Left kidney (tissue), 2 donors: ENCODE data around the gene FTSJ3. TPM values are rescaled to one million over a fixed set of nuclear protein-coding genes. Genes with fewer than 3 reads are reported as not detected.

Experiments
- DNase-seq: peaks from one replicate; pipeline ENCODE4 v3.0.0-alpha.2; 2013
- polyA plus RNA-seq: library from polyadenylated mRNA; unstranded; fragments of 120-200 nt; gene quantifications from one replicate; pipeline ENCODE4 v1.2.1, GENCODE V29; 2013; ENCODE audit not compliant: insufficient read length

The FTSJ3 gene
- polyA plus RNA-seq, 1 donor, result 68.1 TPM

GRCh38 chr17:63786117-63786516 lies 41.3 kb downstream of the FTSJ3 start:
- DNase-seq, result no peak

- DNase-seq, result no peak
These were observed 41.9 kb downstream of the FTSJ3 start for GRCh38 chr17:63785556-63785955.

- no peak for DNase-seq
These were observed 43.9 kb downstream of the FTSJ3 start for GRCh38 chr17:63783522-63783921.

GRCh38 chr17:63780928-63781327 lies 46.5 kb downstream of the FTSJ3 start:
- no peak for DNase-seq

- no peak for DNase-seq
These were observed 47.0 kb downstream of the FTSJ3 start for GRCh38 chr17:63780507-63780906.

- DNase-seq, result no peak
These were observed 52.0 kb downstream of the FTSJ3 start for GRCh38 chr17:63775420-63775819.

GRCh38 chr17:63774969-63775265 lies 52.5 kb downstream of the FTSJ3 start:
- no peak for DNase-seq

GRCh38 chr17:63774141-63774968 lies 53.1 kb downstream of the FTSJ3 start, which contains the start of gene DDX42:
TSS of gene DDX42 (plus strand) at chr17:63774170. CDS start at chr17:63787050, 12,880 bp downstream.
- peak; percentile 34 for DNase-seq

GRCh38 chr17:63773272-63774140 lies 54.0 kb downstream of the FTSJ3 start, which contains the start of gene CCDC47:
TSS of gene CCDC47 (minus strand) at chr17:63773597. CDS start at chr17:63766175, 7,422 bp downstream.
- peak; percentile 99 for DNase-seq

GRCh38 chr17:63772801-63773271 lies 54.6 kb downstream of the FTSJ3 start:
- DNase-seq, result no peak

Other genes starting within 250 kb of the FTSJ3 start
- 26.1 TPM for gene TACO1, start 226.8 kb downstream of the FTSJ3 start, polyA plus RNA-seq
- 33.8 TPM for gene MAP3K3, start 205.2 kb downstream of the FTSJ3 start, polyA plus RNA-seq
- gene LIMD2, start 127.5 kb downstream of the FTSJ3 start, polyA plus RNA-seq, result 22.9 TPM
- 92.9 TPM for gene STRADA, start 85.9 kb downstream of the FTSJ3 start, polyA plus RNA-seq
- gene CCDC47, start 54.1 kb downstream of the FTSJ3 start, polyA plus RNA-seq, result 110 TPM
- gene DDX42, start 53.5 kb downstream of the FTSJ3 start, polyA plus RNA-seq, result 254 TPM
- 181 TPM for gene PSMC5, start 232 bp downstream of the FTSJ3 start, polyA plus RNA-seq
- 58.9 TPM for gene SMARCD2, start 15.0 kb upstream of the FTSJ3 start, polyA plus RNA-seq
- 0.20 TPM for gene CSH2, start 46.0 kb upstream of the FTSJ3 start, polyA plus RNA-seq
- not detected for gene GH2, start 54.3 kb upstream of the FTSJ3 start, polyA plus RNA-seq
- gene CSH1, start 68.9 kb upstream of the FTSJ3 start, polyA plus RNA-seq, result not detected
- gene CSHL1, start 83.6 kb upstream of the FTSJ3 start, polyA plus RNA-seq, result not detected
- gene GH1, start 91.2 kb upstream of the FTSJ3 start, polyA plus RNA-seq, result not detected
- 2.1 TPM for gene CD79B, start 104.7 kb upstream of the FTSJ3 start, polyA plus RNA-seq
- 0.86 TPM for gene SCN4A, start 145.3 kb upstream of the FTSJ3 start, polyA plus RNA-seq
- 2.5 TPM for gene PRR29, start 170.7 kb upstream of the FTSJ3 start, polyA plus RNA-seq
- 23.1 TPM for gene ICAM2, start 193.0 kb upstream of the FTSJ3 start, polyA plus RNA-seq